ENCODE data around the gene CEP85L.

Gene CEP85L

GRCh38 chr6:118574051-118574865 lies 77.1 kb downstream of the CEP85L start:
- DNase-seq = no peak

- no peak for DNase-seq
Observed at GRCh38 chr6:118571121-118571520, 80.3 kb downstream of the CEP85L start.

- DNase-seq = no peak
Observed at GRCh38 chr6:118569498-118569897, 81.9 kb downstream of the CEP85L start.

GRCh38 chr6:118567974-118568373 lies 83.4 kb downstream of the CEP85L start:
- no peak for DNase-seq

GRCh38 chr6:118565311-118565960 lies 86.0 kb downstream of the CEP85L start:
- DNase-seq = no peak

- DNase-seq = no peak
Observed at GRCh38 chr6:118562959-118563358, 88.4 kb downstream of the CEP85L start.

GRCh38 chr6:118562248-118562647 lies 89.1 kb downstream of the CEP85L start:
- no peak for DNase-seq

- DNase-seq = no peak
Observed at GRCh38 chr6:118559659-118560058, 91.7 kb downstream of the CEP85L start.

GRCh38 chr6:118558464-118559217 lies 92.8 kb downstream of the CEP85L start:
- DNase-seq = no peak

GRCh38 chr6:118554698-118555097 lies 96.7 kb downstream of the CEP85L start:
- DNase-seq = no peak

GRCh38 chr6:118553132-118553531 lies 98.3 kb downstream of the CEP85L start:
- no peak for DNase-seq

GRCh38 chr6:118551063-118552053 lies 100.0 kb downstream of the CEP85L start:
- peak; percentile 38 for DNase-seq

GRCh38 chr6:118548613-118549012 lies 102.8 kb downstream of the CEP85L start:
- no peak for DNase-seq

GRCh38 chr6:118548136-118548535 lies 103.3 kb downstream of the CEP85L start, which contains the start of gene PLN:
Gene PLN (plus strand): TSS chr6:118548296. CDS start chr6:118558922, 10,626 bp downstream.
- no peak for DNase-seq

- no peak for DNase-seq
Observed at GRCh38 chr6:118546880-118547218, 104.5 kb downstream of the CEP85L start.

- DNase-seq = no peak
Observed at GRCh38 chr6:118546164-118546879, 105.1 kb downstream of the CEP85L start.

- DNase-seq = no peak
Observed at GRCh38 chr6:118544105-118544504, 107.3 kb downstream of the CEP85L start.

- DNase-seq = no peak
Observed at GRCh38 chr6:118542184-118542952, 109.0 kb downstream of the CEP85L start.

GRCh38 chr6:118537574-118537973 lies 113.8 kb downstream of the CEP85L start:
- no peak for DNase-seq

GRCh38 chr6:118536478-118536877 lies 114.9 kb downstream of the CEP85L start:
- no peak for DNase-seq
